Activated CD8-positive, alpha-beta memory T cell treated with anti-CD3 and anti-CD28 coated beads, Interleukin-2, amount 50 U/mL, for 1 hour (primary cell): ENCODE measurements around the gene SPTBN5.
A peak's percentile ranks its signal among the peaks of the same experiment; 100 is the strongest.

Experiments used
- DNase-seq: peaks from one replicate; pipeline ENCODE4 v3.0.0-alpha.2; 2020; ENCODE audit errors: extremely low read depth

The SPTBN5 gene

DNA sequence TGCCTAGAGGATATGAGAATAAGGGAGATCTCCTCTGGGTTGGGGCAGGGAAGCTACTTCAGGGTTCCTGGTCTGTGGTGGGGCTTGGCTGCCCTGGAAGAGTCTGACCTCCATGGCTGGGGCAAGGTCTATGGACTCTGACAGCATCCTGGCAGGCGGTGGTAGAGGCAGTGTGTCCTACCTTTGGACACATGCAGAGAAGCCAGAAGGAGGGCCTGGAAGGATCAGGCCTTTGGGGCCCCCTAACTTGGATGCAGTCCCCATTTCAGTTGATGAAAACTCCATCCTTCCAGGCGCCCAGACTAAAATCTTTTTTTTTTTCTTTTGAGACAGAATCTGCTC lies 10.4 kb downstream of the SPTBN5 start:
- DNase-seq = no peak

DNA sequence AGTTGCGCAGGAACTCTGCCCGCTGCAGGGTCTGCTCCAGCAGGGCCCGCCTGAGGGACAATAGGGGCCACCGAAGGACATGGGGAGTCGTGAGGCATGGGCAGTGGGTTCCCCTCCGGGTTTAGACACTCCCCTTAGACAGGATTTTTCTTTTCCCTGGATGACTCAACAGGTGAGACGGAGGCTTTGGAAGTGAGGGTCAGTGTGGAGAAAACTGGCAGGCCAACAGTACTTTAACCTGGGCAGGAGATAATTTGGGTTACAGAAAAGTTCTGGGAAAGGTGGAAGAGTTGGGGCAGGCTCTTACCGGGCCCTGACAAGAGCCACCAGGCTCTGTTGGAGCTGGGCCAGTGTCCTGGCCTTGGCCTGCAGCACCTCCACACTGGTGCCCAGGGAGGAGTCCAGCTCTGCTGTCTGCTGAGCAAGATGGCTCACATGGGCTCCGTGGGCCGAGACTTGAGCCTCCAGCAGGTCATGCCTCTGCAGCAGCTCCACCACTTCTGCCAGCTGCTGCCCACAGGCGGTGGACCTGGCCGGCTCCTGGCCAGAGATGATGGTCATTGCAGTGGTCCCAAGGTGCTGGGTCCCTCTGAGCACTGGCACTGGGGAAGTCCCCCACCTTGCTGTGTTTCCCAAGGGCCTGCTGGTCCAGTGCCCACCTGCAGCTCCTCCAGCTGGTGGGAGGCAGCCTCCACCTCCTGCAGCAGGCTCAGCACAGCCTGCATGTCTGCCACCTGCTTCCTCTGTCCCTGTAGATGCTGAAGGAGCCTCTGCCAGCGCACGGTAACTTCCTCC lies 11.0 kb downstream of the SPTBN5 start:
- no peak for DNase-seq

GRCh38 chr15:41881920-41882688 lies 11.7 kb downstream of the SPTBN5 start:
- no peak for DNase-seq

DNA sequence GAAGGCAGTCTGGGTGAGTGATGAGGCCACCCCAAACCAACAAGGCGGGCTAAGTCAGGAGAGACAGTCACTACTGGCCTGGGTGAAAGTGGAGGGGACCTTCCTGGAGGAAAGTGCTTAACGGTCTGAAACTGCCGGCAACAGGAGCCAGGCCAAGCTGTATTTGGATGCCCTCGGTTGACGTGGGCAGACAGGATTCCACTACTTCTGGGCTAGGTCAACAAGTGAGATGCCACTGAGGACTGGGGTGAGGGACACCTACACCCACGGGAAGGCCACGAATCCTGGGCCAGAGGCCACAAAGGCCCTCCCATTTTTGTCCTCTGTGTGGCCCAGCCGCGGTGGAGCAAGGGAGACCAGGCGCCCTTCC lies 12.3 kb downstream of the SPTBN5 start:
- DNase-seq = no peak

DNA sequence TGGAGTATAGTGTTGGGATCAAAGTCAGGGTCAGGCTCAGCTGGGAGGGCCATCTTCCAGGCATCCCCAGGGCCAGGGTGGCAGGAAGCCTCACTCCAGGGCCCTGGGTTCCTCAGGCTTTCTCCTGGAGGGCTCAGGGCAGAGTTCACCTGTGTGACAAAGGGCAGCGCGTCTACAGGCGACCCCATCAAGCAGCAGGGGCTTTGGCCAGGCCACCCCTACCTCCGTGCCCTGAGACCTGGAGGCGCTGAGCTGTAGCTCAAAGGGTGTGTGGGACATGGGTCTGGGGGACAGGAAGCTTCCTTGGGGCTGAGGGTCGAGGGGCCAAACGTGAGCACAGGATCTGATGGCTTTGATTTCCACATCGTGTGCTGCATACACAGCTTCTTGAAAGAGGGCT lies 12.8 kb downstream of the SPTBN5 start:
- no peak for DNase-seq

GRCh38 chr15:41880156-41880877 lies 13.5 kb downstream of the SPTBN5 start:
- DNase-seq = no peak

DNA sequence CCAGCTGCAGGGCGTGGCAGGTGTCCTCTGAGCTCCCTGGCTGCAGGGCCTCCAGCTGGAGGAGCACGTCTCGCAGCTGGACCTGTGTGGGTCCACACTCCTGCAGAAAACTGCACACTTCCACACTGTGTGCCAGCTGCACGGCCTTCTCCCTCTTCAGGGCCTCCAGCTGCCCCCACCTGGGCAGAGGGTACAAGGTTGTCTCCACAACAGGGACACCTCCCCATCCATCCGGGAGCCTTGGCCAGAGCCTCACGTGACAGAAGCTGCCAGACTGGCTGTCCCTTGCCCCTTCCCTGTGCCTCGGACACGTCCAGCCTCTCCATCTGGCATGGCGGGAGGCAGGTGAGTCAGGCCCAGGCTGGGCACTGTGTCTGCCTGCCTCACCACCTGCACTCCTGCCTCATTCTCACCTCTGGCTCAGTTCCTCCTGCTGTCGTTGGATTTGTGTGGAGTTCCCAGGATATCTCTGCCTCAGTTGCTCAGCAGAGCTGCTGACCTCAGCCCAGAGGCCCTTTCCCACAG lies 14.5 kb downstream of the SPTBN5 start:
- no peak for DNase-seq

GRCh38 chr15:41878355-41878699 lies 15.5 kb downstream of the SPTBN5 start:
- DNase-seq = no peak

DNA sequence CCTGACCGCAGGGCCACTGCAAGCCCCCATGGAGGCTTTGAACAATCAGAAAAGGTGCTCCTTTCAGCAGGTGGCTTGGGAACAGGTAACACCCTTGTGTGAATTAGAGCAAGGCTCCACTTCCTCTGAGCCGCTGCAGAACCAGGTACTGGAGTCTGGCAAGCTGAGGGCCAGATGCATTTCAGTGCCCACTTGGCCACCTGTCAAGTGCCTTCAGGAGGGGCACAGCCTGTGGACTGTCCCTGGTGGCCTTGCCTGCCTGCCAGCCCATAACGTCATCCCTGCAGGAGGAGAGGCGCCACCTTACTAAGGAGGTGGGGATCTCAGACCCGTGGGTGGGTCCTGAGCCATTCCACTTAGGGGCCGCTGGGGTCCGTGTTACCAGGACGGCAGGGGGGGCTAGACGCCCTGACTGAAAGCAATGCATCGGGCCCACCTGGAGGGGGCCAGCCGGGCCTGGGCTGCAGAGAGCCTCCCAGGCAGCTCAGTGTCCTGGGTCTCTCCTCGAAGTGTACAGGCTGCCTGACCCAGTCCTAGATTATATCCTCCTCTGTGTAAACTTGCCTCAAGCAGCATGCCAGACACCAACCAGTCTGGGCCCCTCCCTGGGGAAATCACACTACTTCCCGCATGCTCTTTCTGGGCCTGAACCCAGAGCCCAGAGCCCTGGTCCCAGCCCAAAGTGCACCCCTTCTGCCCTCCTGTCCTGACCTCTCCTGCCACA lies 16.1 kb downstream of the SPTBN5 start:
- no peak for DNase-seq

GRCh38 chr15:41876689-41877088 lies 17.2 kb downstream of the SPTBN5 start:
- no peak for DNase-seq

DNA sequence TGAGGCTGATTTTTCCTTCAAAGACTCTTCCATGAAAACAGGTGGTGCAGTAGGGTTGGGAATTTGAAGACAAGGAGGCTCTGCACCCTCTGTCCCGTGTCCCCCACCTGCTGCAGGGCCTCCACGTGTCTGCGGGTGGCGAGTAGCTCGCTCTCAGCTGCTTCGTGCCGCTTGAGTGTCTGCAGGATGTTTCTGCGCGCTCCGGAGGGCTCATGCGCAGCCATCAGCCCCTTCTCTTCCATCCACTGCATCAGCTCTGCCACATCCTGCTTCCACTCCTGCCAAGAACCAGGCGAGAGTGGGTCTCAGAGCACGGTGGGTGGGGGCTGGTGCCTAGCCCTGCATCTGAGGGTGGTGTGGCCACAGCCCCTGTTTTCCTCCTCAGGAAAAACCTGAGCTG lies 17.8 kb downstream of the SPTBN5 start:
- DNase-seq = no peak

- no peak for DNase-seq
Observed at GRCh38 chr15:41874736-41875135, 19.1 kb downstream of the SPTBN5 start.

GRCh38 chr15:41873711-41874110 lies 20.1 kb downstream of the SPTBN5 start:
- no peak for DNase-seq

GRCh38 chr15:41872166-41872747 lies 21.6 kb downstream of the SPTBN5 start:
- no peak for DNase-seq

- DNase-seq = no peak
Observed at GRCh38 chr15:41871175-41871905, 22.5 kb downstream of the SPTBN5 start.

- DNase-seq = peak; percentile 29
Observed at GRCh38 chr15:41870689-41871081, 23.2 kb downstream of the SPTBN5 start.

DNA sequence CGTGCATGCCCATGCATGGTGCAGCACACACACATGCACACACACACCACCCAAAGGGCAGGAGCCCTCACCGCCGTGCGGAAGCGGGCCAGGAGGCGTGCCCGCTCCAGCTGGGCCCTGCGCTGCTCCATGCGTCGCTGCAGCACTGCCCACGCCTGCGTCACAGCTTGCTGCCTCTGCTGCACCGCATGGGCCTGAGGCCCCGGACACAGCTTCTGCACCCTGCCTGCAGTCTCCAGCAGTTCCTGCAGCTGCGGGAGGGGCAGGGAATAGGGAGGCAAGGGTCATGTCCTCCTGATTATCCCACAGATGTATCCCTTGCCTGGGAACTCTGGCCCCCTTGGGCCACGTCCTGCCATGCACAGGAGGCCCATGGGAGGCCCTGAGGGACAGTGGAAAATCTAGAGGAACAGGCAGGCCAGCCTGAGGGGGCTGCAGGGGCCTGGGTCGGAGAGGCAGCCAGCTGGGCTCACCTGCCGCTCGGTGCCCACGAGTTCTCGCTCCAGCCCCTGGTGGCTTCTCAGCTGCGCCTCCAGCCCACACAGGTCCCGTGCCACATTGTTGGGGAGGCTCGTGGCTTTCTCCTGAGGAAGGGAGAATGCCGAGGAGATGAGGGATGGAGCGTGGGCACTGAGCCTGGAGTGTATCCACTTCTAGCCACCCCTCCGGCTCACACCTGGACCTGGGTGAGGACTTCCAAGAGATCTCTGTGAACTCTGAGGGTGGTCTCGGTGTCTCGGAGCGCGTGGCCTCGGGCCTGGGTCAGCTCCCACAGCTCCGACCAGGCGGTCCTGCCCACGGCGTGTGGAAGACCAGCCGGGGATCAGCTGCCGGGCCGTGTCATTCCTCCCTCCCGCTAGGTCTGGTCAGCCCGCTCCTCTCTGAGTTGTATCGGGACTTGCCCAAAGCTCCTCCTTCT lies 23.8 kb downstream of the SPTBN5 start:
- no peak for DNase-seq

DNA sequence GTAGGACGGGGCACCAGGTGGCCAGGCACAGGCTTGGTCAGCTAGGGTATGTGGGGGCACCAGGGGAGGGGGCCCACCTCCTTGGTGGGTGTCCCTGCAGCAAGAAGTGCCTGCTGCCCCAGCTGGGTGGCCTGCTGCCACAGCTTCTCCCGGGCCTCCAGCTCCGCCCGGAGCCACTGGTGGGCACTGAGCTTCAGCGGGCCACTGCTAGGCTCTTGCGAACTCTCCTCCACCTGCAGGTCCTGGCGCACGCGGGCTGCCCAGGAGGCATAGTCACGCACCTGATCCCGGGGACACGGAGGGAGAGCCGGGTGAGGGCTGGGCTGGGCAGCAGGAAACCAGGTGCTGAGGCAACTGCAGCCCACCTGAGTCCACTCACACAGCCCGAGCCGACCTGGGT lies 25.5 kb downstream of the SPTBN5 start:
- DNase-seq = no peak

GRCh38 chr15:41866872-41867579 lies 26.8 kb downstream of the SPTBN5 start:
- DNase-seq = no peak
